Uterus (tissue), 2 donors: ENCODE measurements around the gene LEMD1.

Experiments
- CTCF ChIP-seq, 4 experiments: fragments of 200-600 bp in 2 of 4; fragments of 450-650 bp in 2 of 4; sonication (generic) in 2 of 4; IDR thresholded peaks; one replicate each; pipeline ENCODE4 v1.5.1; 2016 to 2019; ENCODE audit warnings: antibody characterized with exemption in 4 of 4, mild to moderate bottlenecking in 2 of 4, moderate library complexity in 1 of 4
- POLR2A ChIP-seq, 2 donors: fragments of 450-650 bp; IDR thresholded peaks; one replicate each; pipeline ENCODE4 v1.6.1; 2016; ENCODE audit warnings: antibody characterized with exemption in 2 of 2, mild to moderate bottlenecking in 1 of 2, moderate library complexity in 1 of 2

- no peak for TF ChIP-seq CTCF (IDR thresholded peaks at IDR 0.05)
- TF ChIP-seq POLR2A (IDR thresholded peaks at IDR 0.05), result no peak
Observed at GRCh38 chr1:205452364-205452763, 30.5 kb upstream of the LEMD1 start.
